Erythroblast (primary cell): ENCODE measurements around the gene GNE.

Experiments used
- GATA1 ChIP-seq: IDR thresholded peaks from 2 replicates; pipeline ENCODE4 v1.6.1; 2011; ENCODE audit warnings: low read depth, mild to moderate bottlenecking, control low read depth, low read length, moderate library complexity
- POLR2A ChIP-seq: IDR thresholded peaks from 2 replicates; pipeline ENCODE4 v1.6.1; 2011; ENCODE audit warnings: mild to moderate bottlenecking, low read length

DNA sequence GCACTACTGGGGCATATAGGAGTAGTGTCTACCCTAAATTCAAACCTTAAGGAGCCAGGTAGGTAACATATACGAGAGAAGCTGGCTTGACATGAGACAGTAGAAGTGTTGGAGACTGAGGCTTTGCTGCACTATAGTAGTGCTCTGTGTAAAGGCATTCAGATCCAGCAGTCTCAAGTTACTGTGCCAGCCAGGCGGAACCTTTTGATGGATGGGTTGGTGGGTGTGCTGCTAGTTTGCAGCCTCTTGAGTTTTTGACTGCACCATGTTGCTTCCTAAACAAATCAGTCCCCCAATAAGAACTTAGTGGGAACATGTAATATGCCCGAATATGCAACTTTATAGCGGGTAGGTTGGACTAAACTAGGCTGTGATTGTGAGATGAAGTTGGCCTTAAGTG lies 66.1 kb downstream of the GNE start:
- TF ChIP-seq POLR2A (no peak), GATA1 (no peak)
